Testis (tissue), 2 donors: ENCODE data around the gene PPM1E.

Experiments
- CTCF ChIP-seq, 3 experiments: fragments of 450-650 bp in 2 of 3; fragments of 200-600 bp in 1 of 3; sonication (generic) in 1 of 3; IDR thresholded peaks; one replicate each; pipeline ENCODE4 v1.5.1; 2016 to 2019; ENCODE audit warnings: antibody characterized with exemption in 3 of 3, mild to moderate bottlenecking in 2 of 3, moderate library complexity in 1 of 3
- POLR2A ChIP-seq: fragments of 450-650 bp; IDR thresholded peaks from one replicate; pipeline ENCODE4 v1.6.1; 2017; ENCODE audit warnings: antibody characterized with exemption, mild to moderate bottlenecking, moderate library complexity

- no peak for TF ChIP-seq POLR2A
- no peak for TF ChIP-seq CTCF (IDR thresholded peaks at IDR 0.05)
Observed at GRCh38 chr17:58832514-58832913, 76.9 kb downstream of the PPM1E start.
